ENCODE measurements around the gene THSD4.

The THSD4 gene

DNA sequence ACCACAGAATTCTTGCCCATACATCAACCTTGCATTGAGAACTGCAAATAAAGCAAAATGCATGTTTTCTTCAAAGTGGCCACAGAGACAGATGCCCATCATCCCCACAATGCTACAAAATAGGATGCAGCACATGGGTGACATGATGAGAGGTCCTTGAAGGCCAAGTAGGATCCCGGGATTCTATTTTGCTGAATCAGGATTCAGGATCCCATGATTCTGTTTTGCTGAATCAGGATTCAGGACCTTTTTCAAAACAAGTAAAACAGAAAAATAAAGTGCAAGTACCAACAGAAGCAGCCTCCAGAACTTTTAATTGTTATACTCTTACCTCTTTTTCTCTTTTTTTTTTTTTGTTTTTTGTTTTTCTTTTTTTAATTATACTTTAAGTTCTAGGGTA lies 453.0 kb downstream of the THSD4 start:
- H3K9ac ChIP-seq (ENCODE audit: low read length): no peak overlapping the region
- no peak overlapping the region for H3K27ac ChIP-seq (ENCODE audit: low read depth, low read length)
- no peaks in the 10 kb centered on the region for H3K9me3 ChIP-seq (ENCODE audit: control insufficient read depth, insufficient read depth, low read depth, low read length)

DNA sequence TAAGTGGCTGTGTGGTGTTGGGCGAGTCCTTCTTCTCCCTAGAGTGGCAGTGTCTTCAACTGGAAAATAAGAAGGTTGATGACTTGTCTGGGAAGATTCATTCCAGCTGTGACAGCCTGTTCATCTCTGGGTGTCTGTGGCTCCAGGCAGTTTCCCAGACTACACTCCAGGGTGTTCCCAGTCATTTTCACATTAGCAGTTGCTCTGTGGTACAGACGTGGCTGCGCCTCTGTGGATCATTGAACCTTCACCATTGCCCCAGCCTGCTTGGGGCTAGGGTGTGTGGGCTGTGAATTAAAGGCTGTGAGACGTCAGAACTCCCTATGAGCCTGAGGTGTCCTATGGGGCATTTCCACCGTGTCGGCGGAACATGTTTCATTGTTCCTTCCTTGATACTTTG lies 455.5 kb downstream of the THSD4 start:
- Histone ChIP-seq H3K9ac (ENCODE audit: low read length) (no peak overlapping the region), H3K27ac (ENCODE audit: low read depth, low read length) (no peak overlapping the region), H3K27me3 (ENCODE audit: control insufficient read depth, insufficient read depth, low read length) (no peaks in the 10 kb centered on the region), H3K9me3 (ENCODE audit: control insufficient read depth, insufficient read depth, low read depth, low read length) (no peaks in the 10 kb centered on the region), H3K36me3 (ENCODE audit: control insufficient read depth, insufficient read depth, low read length) (no peaks in the 10 kb centered on the region), H3K4me1 (ENCODE audit: control insufficient read depth, insufficient read depth, low read length) (0 out of 2 replicates have a peak, but pooled peaks cover 4% of the 10 kb centered on the region), H3K4me3 (ENCODE audit: low read depth, low read length) (no peak overlapping the region)

More for the DNA sequence above, 453.0 kb downstream of the THSD4 start:
- H3K4me3 ChIP-seq (ENCODE audit: low read depth, low read length): no peak overlapping the region
- H3K36me3 ChIP-seq (ENCODE audit: control insufficient read depth, insufficient read depth, low read length): no peaks in the 10 kb centered on the region
- H3K4me1 ChIP-seq (ENCODE audit: control insufficient read depth, insufficient read depth, low read length): 0 out of 2 replicates have a peak, but pooled peaks cover 4% of the 10 kb centered on the region
- H3K27me3 ChIP-seq (ENCODE audit: control insufficient read depth, insufficient read depth, low read length): no peaks in the 10 kb centered on the region

DNA sequence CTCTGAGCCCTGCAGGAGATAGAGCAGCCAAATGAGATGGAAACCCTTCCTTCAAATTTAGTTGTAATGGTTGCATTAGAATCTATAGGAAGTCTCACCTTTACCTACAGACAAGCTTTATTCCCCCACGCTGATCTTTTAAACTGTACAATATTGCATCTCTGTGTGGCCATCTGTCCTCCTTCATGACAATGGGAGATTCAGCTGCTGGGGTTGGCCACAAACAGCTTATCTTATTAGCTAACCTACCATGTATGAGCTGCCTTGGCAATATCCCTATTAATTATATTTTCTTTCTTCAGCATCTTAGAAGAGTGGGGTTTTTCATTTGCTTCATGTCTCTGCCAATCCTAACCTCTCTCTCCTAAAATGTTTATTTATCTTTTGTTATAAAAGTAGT lies 456.4 kb downstream of the THSD4 start:
- Histone ChIP-seq H3K9ac (ENCODE audit: low read length) (no peak overlapping the region), H3K4me1 (ENCODE audit: control insufficient read depth, insufficient read depth, low read length) (0 out of 2 replicates have a peak, but pooled peaks cover 4% of the 10 kb centered on the region), H3K4me3 (ENCODE audit: low read depth, low read length) (no peak overlapping the region), H3K27me3 (ENCODE audit: control insufficient read depth, insufficient read depth, low read length) (no peaks in the 10 kb centered on the region), H3K27ac (ENCODE audit: low read depth, low read length) (no peak overlapping the region), H3K9me3 (ENCODE audit: control insufficient read depth, insufficient read depth, low read depth, low read length) (no peaks in the 10 kb centered on the region), H3K36me3 (ENCODE audit: control insufficient read depth, insufficient read depth, low read length) (no peaks in the 10 kb centered on the region)

DNA sequence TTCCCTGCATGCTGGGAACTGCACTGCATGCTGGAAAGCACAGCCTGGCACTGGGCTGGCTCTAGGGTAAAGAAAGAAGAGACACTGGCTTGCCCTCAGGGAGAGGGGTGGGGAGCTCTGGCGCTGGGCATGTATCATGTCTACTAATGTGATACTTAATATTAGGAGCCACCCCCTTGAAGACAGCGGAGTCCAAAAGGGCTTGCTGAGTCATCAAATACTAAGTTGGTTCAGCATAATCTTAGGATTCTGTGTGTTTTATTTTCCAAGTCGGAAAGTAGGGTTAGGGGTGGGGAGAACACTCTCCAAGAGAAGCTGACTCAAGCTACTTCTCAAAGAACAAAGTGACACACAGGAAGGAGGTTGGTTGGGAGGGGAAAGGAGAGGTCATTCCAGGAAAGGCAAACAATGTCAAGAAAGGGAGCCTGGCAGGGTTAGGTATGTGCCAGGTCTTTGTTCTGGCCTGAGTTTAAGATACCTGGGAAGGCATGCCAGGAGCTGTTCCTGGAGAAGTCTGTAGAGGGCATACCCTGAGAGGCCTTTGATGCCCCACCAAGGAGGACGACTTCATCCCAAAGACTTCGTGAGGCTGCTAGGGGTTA lies 457.3 kb downstream of the THSD4 start:
- Histone ChIP-seq H3K27ac (ENCODE audit: low read depth, low read length) (no peak overlapping the region), H3K4me1 (ENCODE audit: control insufficient read depth, insufficient read depth, low read length) (0 out of 2 replicates have a peak, but pooled peaks cover 4% of the 10 kb centered on the region), H3K4me3 (ENCODE audit: low read depth, low read length) (no peak overlapping the region), H3K9me3 (ENCODE audit: control insufficient read depth, insufficient read depth, low read depth, low read length) (no peaks in the 10 kb centered on the region), H3K36me3 (ENCODE audit: control insufficient read depth, insufficient read depth, low read length) (no peaks in the 10 kb centered on the region), H3K9ac (ENCODE audit: low read length) (no peak overlapping the region), H3K27me3 (ENCODE audit: control insufficient read depth, insufficient read depth, low read length) (no peaks in the 10 kb centered on the region)

DNA sequence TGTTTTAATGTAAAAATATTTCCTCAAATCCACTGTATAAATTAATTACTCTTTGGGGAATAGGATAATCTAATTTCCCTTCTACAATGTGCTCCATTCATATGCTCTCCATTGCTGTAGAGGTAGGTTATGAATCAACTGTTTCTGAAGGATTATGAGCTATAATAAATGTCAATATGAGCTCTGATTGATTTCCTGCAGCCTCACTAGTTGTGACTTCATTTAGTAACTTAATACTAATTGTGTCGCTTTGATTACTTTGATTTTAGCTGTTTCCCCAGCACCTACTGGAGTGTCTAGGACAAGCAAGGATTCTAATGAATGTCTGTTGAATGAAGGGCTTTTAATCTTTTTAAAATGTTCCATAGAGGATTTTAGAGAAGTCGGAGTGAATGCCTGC lies 458.3 kb downstream of the THSD4 start:
- Histone ChIP-seq H3K36me3 (ENCODE audit: control insufficient read depth, insufficient read depth, low read length) (no peaks in the 10 kb centered on the region), H3K27ac (ENCODE audit: low read depth, low read length) (no peak overlapping the region), H3K4me3 (ENCODE audit: low read depth, low read length) (no peak overlapping the region)

DNA sequence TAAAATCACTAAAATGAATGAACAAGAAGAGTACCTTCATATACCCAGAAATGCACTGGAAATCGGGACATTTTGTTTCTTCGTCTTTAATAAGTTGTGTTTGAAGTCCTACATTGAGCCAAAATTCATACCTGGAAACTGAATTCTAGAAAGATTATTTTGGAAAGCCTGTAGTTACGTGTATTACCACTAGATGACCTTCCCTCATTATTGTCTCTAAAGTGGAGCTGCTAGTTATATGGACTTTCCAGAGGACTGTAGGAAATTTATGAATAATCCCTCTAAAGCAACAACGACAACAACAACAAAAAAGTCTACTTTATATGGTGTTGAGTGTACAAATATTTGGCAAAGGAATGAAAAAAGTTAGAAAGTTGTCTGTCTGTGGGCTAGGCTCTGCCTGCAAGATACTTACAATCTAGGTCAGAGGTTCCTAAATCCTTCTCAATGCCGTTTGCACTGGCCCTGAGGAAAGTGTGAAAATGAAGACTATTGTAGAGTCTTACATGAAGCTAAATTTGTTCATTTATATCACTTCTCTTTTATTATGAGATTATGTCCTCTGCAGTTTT lies 460.3 kb downstream of the THSD4 start:
- Histone ChIP-seq H3K27me3 (ENCODE audit: control insufficient read depth, insufficient read depth, low read length) (no peaks in the 10 kb centered on the region), H3K4me3 (ENCODE audit: low read depth, low read length) (no peak overlapping the region), H3K9me3 (ENCODE audit: control insufficient read depth, insufficient read depth, low read depth, low read length) (no peaks in the 10 kb centered on the region), H3K4me1 (ENCODE audit: control insufficient read depth, insufficient read depth, low read length) (0 out of 2 replicates have a peak, but pooled peaks cover 4% of the 10 kb centered on the region), H3K9ac (ENCODE audit: low read length) (no peak overlapping the region), H3K36me3 (ENCODE audit: control insufficient read depth, insufficient read depth, low read length) (no peaks in the 10 kb centered on the region), H3K27ac (ENCODE audit: low read depth, low read length) (no peak overlapping the region)

More for the DNA sequence above, 458.3 kb downstream of the THSD4 start:
- H3K27me3 ChIP-seq (ENCODE audit: control insufficient read depth, insufficient read depth, low read length): no peaks in the 10 kb centered on the region
- no peaks in the 10 kb centered on the region for H3K9me3 ChIP-seq (ENCODE audit: control insufficient read depth, insufficient read depth, low read depth, low read length)
- H3K4me1 ChIP-seq (ENCODE audit: control insufficient read depth, insufficient read depth, low read length): 0 out of 2 replicates have a peak, but pooled peaks cover 4% of the 10 kb centered on the region
- H3K9ac ChIP-seq (ENCODE audit: low read length): no peak overlapping the region

DNA sequence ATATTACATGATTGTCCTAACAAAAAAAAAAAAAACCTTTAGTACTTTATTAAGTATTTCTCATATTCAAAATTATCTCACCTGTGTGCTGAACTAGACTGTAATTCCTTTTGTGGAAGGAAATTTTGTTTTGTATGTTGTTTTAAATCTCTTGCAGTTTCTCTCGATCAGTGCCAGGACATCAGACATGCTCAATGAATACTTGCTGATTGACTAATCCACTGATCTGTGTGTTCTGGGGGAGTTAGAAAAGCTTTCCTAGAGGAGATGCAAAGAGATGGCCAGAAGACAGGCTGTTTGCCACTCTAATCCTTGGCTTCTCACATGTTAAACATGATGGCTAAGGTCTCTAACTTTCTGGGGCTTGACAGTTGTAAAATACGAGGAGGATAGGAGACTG lies 461.8 kb downstream of the THSD4 start:
- no peaks in the 10 kb centered on the region for H3K27me3 ChIP-seq (ENCODE audit: control insufficient read depth, insufficient read depth, low read length)
- H3K4me1 ChIP-seq (ENCODE audit: control insufficient read depth, insufficient read depth, low read length): 0 out of 2 replicates have a peak, but pooled peaks cover 4% of the 10 kb centered on the region
- no peak overlapping the region for H3K9ac ChIP-seq (ENCODE audit: low read length)
- no peaks in the 10 kb centered on the region for H3K36me3 ChIP-seq (ENCODE audit: control insufficient read depth, insufficient read depth, low read length)
- H3K27ac ChIP-seq (ENCODE audit: low read depth, low read length): no peak overlapping the region
- H3K4me3 ChIP-seq (ENCODE audit: low read depth, low read length): no peak overlapping the region
- no peaks in the 10 kb centered on the region for H3K9me3 ChIP-seq (ENCODE audit: control insufficient read depth, insufficient read depth, low read depth, low read length)

DNA sequence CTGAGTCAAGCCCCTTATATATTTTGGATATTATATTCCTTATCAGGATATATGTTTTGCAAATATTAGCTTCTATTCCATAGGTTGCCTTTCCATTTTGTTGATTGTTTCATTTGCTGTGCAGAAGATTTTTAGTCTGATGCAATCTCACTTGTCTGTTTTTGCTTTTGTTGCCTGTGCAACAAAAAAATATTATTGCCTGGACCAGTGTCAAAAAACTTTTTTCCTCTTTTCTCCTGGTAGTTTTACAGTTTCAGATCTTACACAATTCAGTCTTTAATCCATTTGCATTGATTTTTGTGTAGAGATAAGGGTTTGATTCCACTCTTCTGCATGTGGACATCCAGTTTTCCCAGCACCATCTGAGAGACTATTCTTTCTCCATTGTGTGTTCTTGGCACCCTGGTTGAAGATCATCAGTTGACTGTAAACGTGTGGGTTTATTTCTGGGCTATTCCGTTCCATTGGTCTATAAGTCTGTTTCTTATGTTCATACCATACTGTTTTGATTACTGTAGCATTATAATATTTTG lies 466.2 kb downstream of the THSD4 start:
- H3K27ac ChIP-seq (ENCODE audit: low read depth, low read length): no peak overlapping the region
- no peaks in the 10 kb centered on the region for H3K36me3 ChIP-seq (ENCODE audit: control insufficient read depth, insufficient read depth, low read length)
- no peaks in the 10 kb centered on the region for H3K27me3 ChIP-seq (ENCODE audit: control insufficient read depth, insufficient read depth, low read length)
- peaks cover 11% of the 10 kb centered on the region; the same call in 1 of the 2 replicates for H3K9me3 ChIP-seq (ENCODE audit: control insufficient read depth, insufficient read depth, low read depth, low read length)
- no peak overlapping the region for H3K4me3 ChIP-seq (ENCODE audit: low read depth, low read length)
- H3K4me1 ChIP-seq (ENCODE audit: control insufficient read depth, insufficient read depth, low read length): no peaks in the 10 kb centered on the region
- H3K9ac ChIP-seq (ENCODE audit: low read length): no peak overlapping the region

DNA sequence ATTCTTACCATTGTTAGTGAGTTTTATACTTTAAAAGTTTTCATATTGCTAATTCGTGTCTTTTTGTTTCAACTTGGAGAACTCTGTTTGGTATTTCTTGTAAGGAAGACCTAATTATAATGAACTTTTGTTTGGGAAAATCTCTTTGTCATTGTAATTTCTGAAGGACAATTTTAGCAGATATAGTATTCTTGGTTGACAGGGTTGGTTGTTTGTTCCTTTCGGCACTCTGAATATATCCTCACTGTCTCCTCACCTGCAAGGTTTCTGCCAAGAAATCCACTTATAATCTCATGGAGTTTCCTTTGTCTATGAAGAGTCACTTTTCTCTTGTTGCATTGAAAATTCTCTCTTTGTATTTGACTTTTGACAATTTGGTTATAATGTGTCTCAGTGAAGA lies 469.9 kb downstream of the THSD4 start:
- H3K36me3 ChIP-seq (ENCODE audit: control insufficient read depth, insufficient read depth, low read length): no peaks in the 10 kb centered on the region
- H3K4me1 ChIP-seq (ENCODE audit: control insufficient read depth, insufficient read depth, low read length): 0 out of 2 replicates have a peak, but pooled peaks cover 4% of the 10 kb centered on the region
- H3K9ac ChIP-seq (ENCODE audit: low read length): no peak overlapping the region
- H3K27ac ChIP-seq (ENCODE audit: low read depth, low read length): no peak overlapping the region
- no peak overlapping the region for H3K4me3 ChIP-seq (ENCODE audit: low read depth, low read length)
- no peaks in the 10 kb centered on the region for H3K27me3 ChIP-seq (ENCODE audit: control insufficient read depth, insufficient read depth, low read length)
- H3K9me3 ChIP-seq (ENCODE audit: control insufficient read depth, insufficient read depth, low read depth, low read length): peaks cover 13% of the 10 kb centered on the region; the same call in 1 of the 2 replicates

DNA sequence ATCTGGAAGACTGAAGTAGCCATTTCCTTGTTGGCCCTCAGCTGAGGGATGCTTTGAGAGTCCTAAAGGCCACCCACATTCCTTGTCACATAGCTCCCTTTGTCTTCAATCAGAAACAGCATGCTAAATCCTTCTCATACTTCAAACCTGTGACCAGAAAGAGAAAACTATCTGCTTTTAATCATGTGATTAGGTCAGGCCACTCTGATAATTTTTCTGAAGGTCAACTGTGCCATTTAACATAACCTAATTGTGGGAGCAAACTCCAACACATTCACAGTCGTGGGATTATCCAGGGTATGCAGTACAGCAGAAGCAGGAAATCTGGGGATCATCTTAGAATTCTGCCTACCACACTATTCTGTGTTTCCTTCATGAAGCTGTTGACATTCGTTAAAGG lies 471.2 kb downstream of the THSD4 start:
- H3K27ac ChIP-seq (ENCODE audit: low read depth, low read length): no peak overlapping the region
- no peak overlapping the region for H3K4me3 ChIP-seq (ENCODE audit: low read depth, low read length)
- H3K9ac ChIP-seq (ENCODE audit: low read length): no peak overlapping the region
- H3K4me1 ChIP-seq (ENCODE audit: control insufficient read depth, insufficient read depth, low read length): 0 out of 2 replicates have a peak, but pooled peaks cover 4% of the 10 kb centered on the region
- H3K27me3 ChIP-seq (ENCODE audit: control insufficient read depth, insufficient read depth, low read length): no peaks in the 10 kb centered on the region
- peaks cover 13% of the 10 kb centered on the region; the same call in 1 of the 2 replicates for H3K9me3 ChIP-seq (ENCODE audit: control insufficient read depth, insufficient read depth, low read depth, low read length)
- no peaks in the 10 kb centered on the region for H3K36me3 ChIP-seq (ENCODE audit: control insufficient read depth, insufficient read depth, low read length)

DNA sequence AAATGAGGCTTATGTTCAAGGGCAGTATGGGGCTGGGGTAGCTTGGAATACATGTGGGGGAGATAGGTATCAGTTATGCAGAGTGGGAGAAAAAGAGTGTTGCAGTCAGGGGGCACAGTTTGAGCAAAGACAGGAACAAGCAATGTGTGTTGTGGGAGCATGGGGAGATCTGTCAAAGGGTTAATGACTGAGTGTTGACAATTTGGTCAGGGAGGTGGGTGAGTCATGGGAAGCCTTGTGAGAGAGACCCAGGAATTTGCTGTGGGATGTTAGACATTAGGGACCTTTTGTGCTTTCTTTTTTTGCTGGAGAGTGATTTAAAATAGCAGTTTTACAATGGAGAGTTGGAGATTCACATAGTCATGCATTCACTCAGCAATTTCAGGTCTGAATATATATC lies 473.5 kb downstream of the THSD4 start:
- no peak overlapping the region for H3K4me3 ChIP-seq (ENCODE audit: low read depth, low read length)
- no peak overlapping the region for H3K9ac ChIP-seq (ENCODE audit: low read length)
- peaks cover 12% of the 10 kb centered on the region; the same call in 1 of the 2 replicates for H3K4me1 ChIP-seq (ENCODE audit: control insufficient read depth, insufficient read depth, low read length)
- no peak overlapping the region for H3K27ac ChIP-seq (ENCODE audit: low read depth, low read length)
- H3K27me3 ChIP-seq (ENCODE audit: control insufficient read depth, insufficient read depth, low read length): no peaks in the 10 kb centered on the region
- peaks cover 13% of the 10 kb centered on the region; the same call in 1 of the 2 replicates for H3K9me3 ChIP-seq (ENCODE audit: control insufficient read depth, insufficient read depth, low read depth, low read length)
- no peaks in the 10 kb centered on the region for H3K36me3 ChIP-seq (ENCODE audit: control insufficient read depth, insufficient read depth, low read length)

Data from HUES6 (cell line).